Measurements from ENCODE around the gene COA8. TPM values are rescaled to one million over a fixed set of nuclear protein-coding genes. Genes with fewer than 3 reads are reported as not detected.

Gene COA8
- total and polyA plus RNA-seq, 9 of the 15 experiments (the other 6 are each of a cell fraction or from before 2014, with no cell fraction given): 5.0 to 35.3 (median 25.7) TPM

DNA sequence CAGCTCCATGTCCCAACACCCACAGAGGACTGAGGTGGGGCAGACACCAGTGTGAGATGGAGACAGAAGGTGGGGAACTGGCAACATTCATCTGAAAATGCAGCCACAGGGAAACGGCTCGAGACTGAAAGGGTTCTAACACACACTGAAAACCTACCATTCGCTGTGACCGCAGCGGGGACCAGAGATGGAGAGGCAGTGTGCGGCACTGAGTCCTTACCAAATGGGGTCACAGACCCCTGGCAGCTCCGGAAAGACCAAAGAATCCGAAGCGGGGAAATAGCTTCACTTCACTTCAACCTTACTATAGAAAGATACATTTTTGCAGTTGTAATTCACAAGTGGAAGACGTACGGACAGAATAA lies 9.9 kb upstream of the COA8 start (continued):
- TF ChIP-seq, protein P1, sequence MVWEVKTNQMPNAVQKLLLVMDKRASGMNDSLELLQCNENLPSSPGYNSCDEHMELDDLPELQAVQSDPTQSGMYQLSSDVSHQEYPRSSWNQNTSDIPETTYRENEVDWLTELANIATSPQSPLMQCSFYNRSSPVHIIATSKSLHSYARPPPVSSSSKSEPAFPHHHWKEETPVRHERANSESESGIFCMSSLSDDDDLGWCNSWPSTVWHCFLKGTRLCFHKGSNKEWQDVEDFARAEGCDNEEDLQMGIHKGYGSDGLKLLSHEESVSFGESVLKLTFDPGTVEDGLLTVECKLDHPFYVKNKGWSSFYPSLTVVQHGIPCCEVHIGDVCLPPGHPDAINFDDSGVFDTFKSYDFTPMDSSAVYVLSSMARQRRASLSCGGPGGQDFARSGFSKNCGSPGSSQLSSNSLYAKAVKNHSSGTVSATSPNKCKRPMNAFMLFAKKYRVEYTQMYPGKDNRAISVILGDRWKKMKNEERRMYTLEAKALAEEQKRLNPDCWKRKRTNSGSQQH (CRISPR knock-in tag; IDR thresholded peaks at IDR 0.05): no peak
- no peak for TF ChIP-seq DIDO1 (tag; IDR thresholded peaks at IDR 0.05; ENCODE audit: low read depth)
- TF ChIP-seq ZKSCAN3 (CRISPR knock-in tag; IDR thresholded peaks at IDR 0.05): no peak
- TF ChIP-seq, protein P2, sequence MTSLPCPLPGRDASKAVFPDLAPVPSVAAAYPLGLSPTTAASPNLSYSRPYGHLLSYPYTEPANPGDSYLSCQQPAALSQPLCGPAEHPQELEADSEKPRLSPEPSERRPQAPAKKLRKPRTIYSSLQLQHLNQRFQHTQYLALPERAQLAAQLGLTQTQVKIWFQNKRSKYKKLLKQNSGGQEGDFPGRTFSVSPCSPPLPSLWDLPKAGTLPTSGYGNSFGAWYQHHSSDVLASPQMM (CRISPR knock-in tag; IDR thresholded peaks at IDR 0.05): no peak
- TF ChIP-seq ZNF3 (CRISPR knock-in tag; IDR thresholded peaks at IDR 0.05): no peak
- no peak for TF ChIP-seq ZNF253 (CRISPR knock-in tag; conservative IDR thresholded peaks at IDR 0.05)
- TF ChIP-seq, protein P3, sequence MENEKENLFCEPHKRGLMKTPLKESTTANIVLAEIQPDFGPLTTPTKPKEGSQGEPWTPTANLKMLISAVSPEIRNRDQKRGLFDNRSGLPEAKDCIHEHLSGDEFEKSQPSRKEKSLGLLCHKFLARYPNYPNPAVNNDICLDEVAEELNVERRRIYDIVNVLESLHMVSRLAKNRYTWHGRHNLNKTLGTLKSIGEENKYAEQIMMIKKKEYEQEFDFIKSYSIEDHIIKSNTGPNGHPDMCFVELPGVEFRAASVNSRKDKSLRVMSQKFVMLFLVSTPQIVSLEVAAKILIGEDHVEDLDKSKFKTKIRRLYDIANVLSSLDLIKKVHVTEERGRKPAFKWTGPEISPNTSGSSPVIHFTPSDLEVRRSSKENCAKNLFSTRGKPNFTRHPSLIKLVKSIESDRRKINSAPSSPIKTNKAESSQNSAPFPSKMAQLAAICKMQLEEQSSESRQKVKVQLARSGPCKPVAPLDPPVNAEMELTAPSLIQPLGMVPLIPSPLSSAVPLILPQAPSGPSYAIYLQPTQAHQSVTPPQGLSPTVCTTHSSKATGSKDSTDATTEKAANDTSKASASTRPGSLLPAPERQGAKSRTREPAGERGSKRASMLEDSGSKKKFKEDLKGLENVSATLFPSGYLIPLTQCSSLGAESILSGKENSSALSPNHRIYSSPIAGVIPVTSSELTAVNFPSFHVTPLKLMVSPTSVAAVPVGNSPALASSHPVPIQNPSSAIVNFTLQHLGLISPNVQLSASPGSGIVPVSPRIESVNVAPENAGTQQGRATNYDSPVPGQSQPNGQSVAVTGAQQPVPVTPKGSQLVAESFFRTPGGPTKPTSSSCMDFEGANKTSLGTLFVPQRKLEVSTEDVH (IDR thresholded peaks at IDR 0.05; ENCODE audit: low read depth, partially characterized antibody): no peak
- no peak for TF ChIP-seq ZNF408 (CRISPR knock-in tag; IDR thresholded peaks at IDR 0.05; ENCODE audit: low read depth)
- TF ChIP-seq SRSF1 (IDR thresholded peaks at IDR 0.05; ENCODE audit: low read depth, low read length): no peak
- no peak for TF ChIP-seq SREBF2 (CRISPR knock-in tag; IDR thresholded peaks at IDR 0.05)
- no peak for TF ChIP-seq MEIS2 (IDR thresholded peaks at IDR 0.05; ENCODE audit: partially characterized antibody)
- no peak for TF ChIP-seq ZFPM2 (CRISPR knock-in tag; IDR thresholded peaks at IDR 0.05)
